Bronchial epithelial cell (primary cell): ENCODE data around the gene CCDC63. TPM values are rescaled to one million over a fixed set of nuclear protein-coding genes. Genes with fewer than 3 reads are reported as not detected.

ENCODE experiments used
- DNase-seq: peaks from one replicate; pipeline ENCODE4 v3.0.0-alpha.2; 2010; ENCODE audit warnings: low read depth
- FAIRE-seq: peaks from 2 replicates; lab custom pipeline; 2011; peaks lifted over from hg19 to GRCh38; lab: Jason Lieb, UNC
- H3K27me3 ChIP-seq: 2 replicates; pipeline ENCODE4 v1.5.1; 2011; ENCODE audit warnings: low read length; ENCODE audit not compliant: control insufficient read depth, insufficient read depth
- H3K36me3 ChIP-seq: 2 replicates; pipeline ENCODE4 v1.5.1; 2011; ENCODE audit warnings: low read length; ENCODE audit not compliant: control insufficient read depth, insufficient read depth
- H3K4me3 ChIP-seq: 2 replicates; pipeline ENCODE4 v1.5.1; 2011; ENCODE audit warnings: mild to moderate bottlenecking, low read depth, low read length, control low read depth
- total RNA-seq: library from RNA; depleted of rRNA; stranded (reverse); fragments of >200 nt; gene quantifications from 2 replicates; pipeline ENCODE4 v1.2.1, GENCODE V29; 2014
- TF ChIP-seq, protein P1 (sequence below): IDR thresholded peaks from 2 replicates; pipeline ENCODE4 v1.5.1; 2011; ENCODE audit warnings: mild to moderate bottlenecking, moderate library complexity, low read length, control low read depth, inconsistent platforms; ENCODE audit not compliant: insufficient read depth, severe bottlenecking

CCDC63 gene
- total RNA-seq, 1 donor from 2014 or later, result not detected

DNA sequence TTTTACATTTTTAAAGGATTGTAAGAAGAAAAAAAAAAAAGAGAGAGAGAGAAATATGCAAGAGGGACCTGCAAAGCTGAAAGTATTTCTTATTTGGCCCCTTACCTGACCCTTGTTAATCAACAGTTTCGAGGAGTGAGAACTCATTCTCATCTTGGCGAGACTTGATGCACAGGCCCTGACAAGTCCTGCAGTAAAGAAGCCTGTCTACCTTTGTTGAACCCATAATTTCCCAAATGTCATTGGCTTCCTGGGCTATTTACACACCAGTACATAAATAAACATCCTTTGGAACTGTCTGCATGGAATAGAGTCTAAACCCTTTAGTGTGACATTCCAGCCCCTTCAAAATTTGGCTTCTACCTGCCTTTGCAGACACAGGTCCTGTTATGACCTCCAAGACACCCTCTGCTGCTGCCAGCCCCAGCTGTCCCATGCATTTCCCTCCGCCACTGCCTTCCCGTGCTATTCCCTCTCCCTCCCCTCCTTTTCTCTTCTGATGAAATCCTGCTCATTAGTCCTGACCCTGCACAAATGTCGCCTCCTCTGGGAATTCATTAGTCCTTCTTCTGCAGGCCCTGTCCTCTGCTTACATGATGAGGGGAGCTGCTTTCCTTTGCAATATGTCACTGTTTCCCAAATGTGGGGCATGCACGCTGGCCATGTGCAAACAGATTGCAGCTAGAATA lies 38.5 kb downstream of the CCDC63 start:
- FAIRE-seq, result peak; percentile 75
- TF ChIP-seq, protein P1, sequence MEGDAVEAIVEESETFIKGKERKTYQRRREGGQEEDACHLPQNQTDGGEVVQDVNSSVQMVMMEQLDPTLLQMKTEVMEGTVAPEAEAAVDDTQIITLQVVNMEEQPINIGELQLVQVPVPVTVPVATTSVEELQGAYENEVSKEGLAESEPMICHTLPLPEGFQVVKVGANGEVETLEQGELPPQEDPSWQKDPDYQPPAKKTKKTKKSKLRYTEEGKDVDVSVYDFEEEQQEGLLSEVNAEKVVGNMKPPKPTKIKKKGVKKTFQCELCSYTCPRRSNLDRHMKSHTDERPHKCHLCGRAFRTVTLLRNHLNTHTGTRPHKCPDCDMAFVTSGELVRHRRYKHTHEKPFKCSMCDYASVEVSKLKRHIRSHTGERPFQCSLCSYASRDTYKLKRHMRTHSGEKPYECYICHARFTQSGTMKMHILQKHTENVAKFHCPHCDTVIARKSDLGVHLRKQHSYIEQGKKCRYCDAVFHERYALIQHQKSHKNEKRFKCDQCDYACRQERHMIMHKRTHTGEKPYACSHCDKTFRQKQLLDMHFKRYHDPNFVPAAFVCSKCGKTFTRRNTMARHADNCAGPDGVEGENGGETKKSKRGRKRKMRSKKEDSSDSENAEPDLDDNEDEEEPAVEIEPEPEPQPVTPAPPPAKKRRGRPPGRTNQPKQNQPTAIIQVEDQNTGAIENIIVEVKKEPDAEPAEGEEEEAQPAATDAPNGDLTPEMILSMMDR, result no peak
- Histone ChIP-seq H3K27me3 (no peaks in the 10 kb centered on the region), H3K4me3 (no peak overlapping the region), H3K36me3 (no peaks in the 10 kb centered on the region)
- DNase-seq, result peak; percentile 74

DNA sequence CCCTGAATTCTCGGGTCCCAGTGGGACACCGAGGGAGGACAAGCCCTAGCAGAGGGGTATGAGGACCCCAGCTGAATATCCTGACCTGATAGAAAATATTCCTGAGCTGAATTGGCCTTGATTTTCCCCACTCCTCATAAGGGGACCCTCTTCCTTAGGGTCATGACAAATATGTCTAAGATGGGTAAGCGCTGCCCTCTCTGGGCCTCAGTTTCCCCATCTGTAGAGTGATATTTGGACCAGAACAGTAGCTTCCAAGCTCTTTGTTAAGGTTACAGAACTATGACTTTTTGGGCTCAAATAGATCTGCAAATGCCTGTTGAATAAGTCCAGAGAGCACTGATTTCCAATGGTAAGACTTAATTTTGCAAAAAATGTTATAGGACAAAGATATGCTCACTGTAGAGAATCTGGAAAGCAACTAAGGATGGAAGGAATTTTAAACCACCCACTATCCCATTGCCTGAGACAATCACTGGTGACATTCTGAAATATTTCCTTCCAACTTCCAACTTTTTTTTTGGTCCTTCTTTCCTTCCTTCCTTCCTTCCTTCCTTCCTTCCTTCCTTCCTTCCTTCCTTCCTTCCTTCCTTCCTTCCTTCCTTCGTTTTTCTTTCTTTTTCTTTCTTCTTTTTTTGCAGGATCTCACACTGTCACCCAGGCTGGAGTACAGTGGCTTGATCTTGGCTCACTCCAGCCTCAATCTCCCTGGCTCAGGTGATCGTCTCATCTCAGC lies 41.6 kb downstream of the CCDC63 start:
- DNase-seq, result no peak
- Histone ChIP-seq H3K36me3 (no peaks in the 10 kb centered on the region), H3K27me3 (no peaks in the 10 kb centered on the region), H3K4me3 (no peak overlapping the region)
- no peak for FAIRE-seq
- TF ChIP-seq, protein P1, result no peak

DNA sequence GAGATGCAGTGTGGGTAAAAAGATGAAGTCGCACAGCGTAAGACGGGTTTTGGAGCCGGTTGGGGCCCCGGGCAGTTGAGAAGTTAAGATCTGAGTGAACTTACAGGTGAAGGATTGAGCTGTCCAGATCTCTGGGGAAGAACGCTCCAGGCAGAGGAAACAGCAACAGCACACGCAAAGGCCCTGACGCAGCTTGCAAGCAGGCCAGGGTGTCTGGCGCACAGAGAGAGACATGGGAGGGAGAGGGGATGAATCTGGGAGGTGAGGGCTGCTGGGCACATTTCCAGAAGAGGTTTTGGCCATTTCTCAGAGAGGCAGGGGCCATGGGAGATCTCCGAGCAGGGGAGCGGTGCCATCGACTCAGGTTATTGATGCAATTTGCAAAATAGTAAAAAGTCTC lies 42.6 kb downstream of the CCDC63 start:
- DNase-seq (no peak), FAIRE-seq (no peak)
- TF ChIP-seq, protein P1, result no peak
- Histone ChIP-seq H3K4me3 (no peak overlapping the region), H3K36me3 (no peaks in the 10 kb centered on the region), H3K27me3 (no peaks in the 10 kb centered on the region)

DNA sequence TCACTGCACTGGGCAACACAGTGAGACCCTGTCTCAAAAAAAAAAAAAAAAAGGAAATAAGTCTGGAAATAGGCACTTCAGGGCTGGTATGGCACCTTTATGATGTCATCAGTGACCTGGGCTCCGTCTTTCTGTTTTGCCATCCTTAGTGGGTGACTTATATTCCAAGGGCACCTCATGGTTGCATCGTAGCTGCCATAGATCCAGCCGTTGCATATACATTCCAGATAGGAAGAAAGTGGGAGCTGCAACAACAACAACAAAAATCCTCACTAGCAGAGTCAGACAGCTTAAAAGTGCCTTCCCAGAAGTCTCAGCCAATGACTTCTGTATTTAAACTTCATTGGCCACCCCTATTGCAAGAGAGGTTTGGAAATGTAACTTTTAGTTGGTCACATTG lies 47.2 kb downstream of the CCDC63 start:
- Histone ChIP-seq H3K4me3 (no peak overlapping the region), H3K27me3 (no peaks in the 10 kb centered on the region), H3K36me3 (no peaks in the 10 kb centered on the region)
- FAIRE-seq (no peak), DNase-seq (no peak)
- TF ChIP-seq, protein P1, result no peak

DNA sequence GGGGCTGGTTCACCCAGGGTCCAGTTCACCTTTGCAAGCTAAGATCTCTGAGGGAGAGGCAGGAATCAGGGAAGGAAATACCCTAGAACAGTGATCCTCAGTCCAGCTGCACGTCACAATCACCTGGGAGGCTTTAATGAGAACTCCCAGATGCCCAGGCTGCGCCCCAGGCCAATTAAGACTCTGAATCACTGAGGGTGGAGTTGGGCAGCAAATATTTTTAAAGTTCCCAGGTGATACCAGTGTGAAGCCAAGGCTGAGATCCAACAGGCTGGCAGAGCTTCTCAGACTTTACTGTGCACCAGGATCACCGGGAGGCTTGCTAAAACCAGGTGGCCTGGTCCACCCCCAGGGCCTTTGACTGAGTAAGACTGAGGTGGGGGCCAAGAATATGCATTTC lies 49.8 kb downstream of the CCDC63 start:
- Histone ChIP-seq H3K4me3 (no peak overlapping the region), H3K36me3 (no peaks in the 10 kb centered on the region), H3K27me3 (no peaks in the 10 kb centered on the region)
- peak; percentile 87 for DNase-seq
- TF ChIP-seq, protein P1, result no peak
- no peak for FAIRE-seq
